WTC11 (cell line): Measurements from ENCODE around the gene MRPS5.

Experiments used
- ESRRA ChIP-seq: sonication (generic); formaldehyde crosslinking; IDR thresholded peaks from 2 replicates; pipeline ENCODE4 v1.8.1; 2022; ENCODE audit warnings: mild to moderate bottlenecking, missing genetic modification reagents, borderline replicate concordance
- NFE2L1 ChIP-seq: sonication (generic); formaldehyde crosslinking; IDR thresholded peaks from 2 replicates; pipeline ENCODE4 v1.8.1; 2023; ENCODE audit warnings: missing genetic modification reagents
- NR2C2 ChIP-seq: sonication (generic); formaldehyde crosslinking; IDR thresholded peaks from 2 replicates; pipeline ENCODE4 v1.8.0; 2022; ENCODE audit warnings: mild to moderate bottlenecking, missing genetic modification reagents
- SMAD3 ChIP-seq: sonication (generic); formaldehyde crosslinking; IDR thresholded peaks from 2 replicates; pipeline ENCODE4 v1.8.0; 2022; ENCODE audit warnings: missing genetic modification reagents, mild to moderate bottlenecking, borderline replicate concordance
- TCF7 ChIP-seq: sonication (generic); formaldehyde crosslinking; IDR thresholded peaks from 2 replicates; pipeline ENCODE4 v1.8.0; 2022; ENCODE audit warnings: mild to moderate bottlenecking, low read depth, missing genetic modification reagents, moderate library complexity
- TEAD1 ChIP-seq: sonication (generic); formaldehyde crosslinking; IDR thresholded peaks from 2 replicates; pipeline ENCODE4 v1.8.0; 2022; ENCODE audit warnings: mild to moderate bottlenecking, missing genetic modification reagents
- TP53 ChIP-seq: sonication (generic); formaldehyde crosslinking; IDR thresholded peaks from 2 replicates; pipeline ENCODE4 v1.8.1; 2023; ENCODE audit warnings: mild to moderate bottlenecking, missing genetic modification reagents
- ZBTB21 ChIP-seq: sonication (generic); formaldehyde crosslinking; IDR thresholded peaks from 2 replicates; pipeline ENCODE4 v1.8.1; 2023; ENCODE audit warnings: mild to moderate bottlenecking, missing genetic modification reagents, borderline replicate concordance
- ZNF232 ChIP-seq: sonication (generic); formaldehyde crosslinking; IDR thresholded peaks from 2 replicates; pipeline ENCODE4 v1.8.0; 2022; ENCODE audit warnings: mild to moderate bottlenecking, missing genetic modification reagents
- TF ChIP-seq, protein P1 (sequence below): fragments of 200-600 bp; IDR thresholded peaks from 2 replicates; pipeline ENCODE4 v1.8.0; 2022; ENCODE audit warnings: antibody characterized with exemption
- TF ChIP-seq, protein P2 (sequence below): sonication (generic); formaldehyde crosslinking; conservative IDR thresholded peaks from 2 replicates; pipeline ENCODE4 v1.8.1; 2022; ENCODE audit warnings: mild to moderate bottlenecking, missing genetic modification reagents
- TF ChIP-seq, protein P3 (sequence below): sonication (generic); formaldehyde crosslinking; IDR thresholded peaks from 2 replicates; pipeline ENCODE4 v1.8.1; 2022; ENCODE audit warnings: low read depth, missing genetic modification reagents, borderline replicate concordance
- TF ChIP-seq, protein P4 (sequence below): sonication (generic); formaldehyde crosslinking; IDR thresholded peaks from 2 replicates; pipeline ENCODE4 v1.8.0; 2022; ENCODE audit warnings: missing genetic modification reagents

DNA sequence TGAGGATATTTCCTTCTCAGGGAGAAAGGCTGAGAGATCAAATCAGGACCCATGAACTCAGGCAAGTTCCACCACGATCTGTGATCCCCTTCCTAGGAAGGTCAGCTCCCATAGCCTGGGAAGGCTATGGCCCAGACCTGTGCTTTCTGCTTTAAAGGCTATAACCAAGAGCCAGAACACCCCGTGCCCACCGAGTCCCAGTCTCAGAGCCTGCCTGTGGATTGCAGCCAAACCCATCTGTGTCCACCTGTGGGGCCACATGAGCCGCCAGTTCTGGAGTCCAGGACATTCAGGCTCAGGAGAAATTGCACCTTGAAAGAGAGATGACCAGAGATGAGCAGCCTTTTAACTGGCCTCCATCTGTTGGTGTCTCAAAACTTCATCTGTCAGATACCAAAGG, 49.2 kb downstream of the MRPS5 start:
- TF ChIP-seq, protein P1, sequence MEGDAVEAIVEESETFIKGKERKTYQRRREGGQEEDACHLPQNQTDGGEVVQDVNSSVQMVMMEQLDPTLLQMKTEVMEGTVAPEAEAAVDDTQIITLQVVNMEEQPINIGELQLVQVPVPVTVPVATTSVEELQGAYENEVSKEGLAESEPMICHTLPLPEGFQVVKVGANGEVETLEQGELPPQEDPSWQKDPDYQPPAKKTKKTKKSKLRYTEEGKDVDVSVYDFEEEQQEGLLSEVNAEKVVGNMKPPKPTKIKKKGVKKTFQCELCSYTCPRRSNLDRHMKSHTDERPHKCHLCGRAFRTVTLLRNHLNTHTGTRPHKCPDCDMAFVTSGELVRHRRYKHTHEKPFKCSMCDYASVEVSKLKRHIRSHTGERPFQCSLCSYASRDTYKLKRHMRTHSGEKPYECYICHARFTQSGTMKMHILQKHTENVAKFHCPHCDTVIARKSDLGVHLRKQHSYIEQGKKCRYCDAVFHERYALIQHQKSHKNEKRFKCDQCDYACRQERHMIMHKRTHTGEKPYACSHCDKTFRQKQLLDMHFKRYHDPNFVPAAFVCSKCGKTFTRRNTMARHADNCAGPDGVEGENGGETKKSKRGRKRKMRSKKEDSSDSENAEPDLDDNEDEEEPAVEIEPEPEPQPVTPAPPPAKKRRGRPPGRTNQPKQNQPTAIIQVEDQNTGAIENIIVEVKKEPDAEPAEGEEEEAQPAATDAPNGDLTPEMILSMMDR, result no peak
- no peak for TF ChIP-seq ESRRA (CRISPR knock-in tag)
- TF ChIP-seq, protein P2, sequence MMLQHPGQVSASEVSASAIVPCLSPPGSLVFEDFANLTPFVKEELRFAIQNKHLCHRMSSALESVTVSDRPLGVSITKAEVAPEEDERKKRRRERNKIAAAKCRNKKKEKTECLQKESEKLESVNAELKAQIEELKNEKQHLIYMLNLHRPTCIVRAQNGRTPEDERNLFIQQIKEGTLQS (CRISPR knock-in tag), result no peak
- no peak for TF ChIP-seq NR2C2
- no peak for TF ChIP-seq TP53 (CRISPR knock-in tag)
- TF ChIP-seq, protein P3, sequence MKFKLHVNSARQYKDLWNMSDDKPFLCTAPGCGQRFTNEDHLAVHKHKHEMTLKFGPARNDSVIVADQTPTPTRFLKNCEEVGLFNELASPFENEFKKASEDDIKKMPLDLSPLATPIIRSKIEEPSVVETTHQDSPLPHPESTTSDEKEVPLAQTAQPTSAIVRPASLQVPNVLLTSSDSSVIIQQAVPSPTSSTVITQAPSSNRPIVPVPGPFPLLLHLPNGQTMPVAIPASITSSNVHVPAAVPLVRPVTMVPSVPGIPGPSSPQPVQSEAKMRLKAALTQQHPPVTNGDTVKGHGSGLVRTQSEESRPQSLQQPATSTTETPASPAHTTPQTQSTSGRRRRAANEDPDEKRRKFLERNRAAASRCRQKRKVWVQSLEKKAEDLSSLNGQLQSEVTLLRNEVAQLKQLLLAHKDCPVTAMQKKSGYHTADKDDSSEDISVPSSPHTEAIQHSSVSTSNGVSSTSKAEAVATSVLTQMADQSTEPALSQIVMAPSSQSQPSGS, result no peak
- no peak for TF ChIP-seq ZBTB21 (CRISPR knock-in tag)
- TF ChIP-seq, protein P4, sequence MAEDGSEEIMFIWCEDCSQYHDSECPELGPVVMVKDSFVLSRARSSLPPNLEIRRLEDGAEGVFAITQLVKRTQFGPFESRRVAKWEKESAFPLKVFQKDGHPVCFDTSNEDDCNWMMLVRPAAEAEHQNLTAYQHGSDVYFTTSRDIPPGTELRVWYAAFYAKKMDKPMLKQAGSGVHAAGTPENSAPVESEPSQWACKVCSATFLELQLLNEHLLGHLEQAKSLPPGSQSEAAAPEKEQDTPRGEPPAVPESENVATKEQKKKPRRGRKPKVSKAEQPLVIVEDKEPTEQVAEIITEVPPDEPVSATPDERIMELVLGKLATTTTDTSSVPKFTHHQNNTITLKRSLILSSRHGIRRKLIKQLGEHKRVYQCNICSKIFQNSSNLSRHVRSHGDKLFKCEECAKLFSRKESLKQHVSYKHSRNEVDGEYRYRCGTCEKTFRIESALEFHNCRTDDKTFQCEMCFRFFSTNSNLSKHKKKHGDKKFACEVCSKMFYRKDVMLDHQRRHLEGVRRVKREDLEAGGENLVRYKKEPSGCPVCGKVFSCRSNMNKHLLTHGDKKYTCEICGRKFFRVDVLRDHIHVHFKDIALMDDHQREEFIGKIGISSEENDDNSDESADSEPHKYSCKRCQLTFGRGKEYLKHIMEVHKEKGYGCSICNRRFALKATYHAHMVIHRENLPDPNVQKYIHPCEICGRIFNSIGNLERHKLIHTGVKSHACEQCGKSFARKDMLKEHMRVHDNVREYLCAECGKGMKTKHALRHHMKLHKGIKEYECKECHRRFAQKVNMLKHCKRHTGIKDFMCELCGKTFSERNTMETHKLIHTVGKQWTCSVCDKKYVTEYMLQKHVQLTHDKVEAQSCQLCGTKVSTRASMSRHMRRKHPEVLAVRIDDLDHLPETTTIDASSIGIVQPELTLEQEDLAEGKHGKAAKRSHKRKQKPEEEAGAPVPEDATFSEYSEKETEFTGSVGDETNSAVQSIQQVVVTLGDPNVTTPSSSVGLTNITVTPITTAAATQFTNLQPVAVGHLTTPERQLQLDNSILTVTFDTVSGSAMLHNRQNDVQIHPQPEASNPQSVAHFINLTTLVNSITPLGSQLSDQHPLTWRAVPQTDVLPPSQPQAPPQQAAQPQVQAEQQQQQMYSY (CRISPR knock-in tag), result no peak
- no peak for TF ChIP-seq NFE2L1 (CRISPR knock-in tag)
- TF ChIP-seq SMAD3, result no peak
- TF ChIP-seq TCF7 (CRISPR knock-in tag), result no peak
- no peak for TF ChIP-seq TEAD1
- TF ChIP-seq ZNF232 (CRISPR knock-in tag), result no peak
